Mesendoderm (in vitro differentiated cells): ENCODE measurements around the gene KCNH3. TPM values are rescaled to one million over a fixed set of nuclear protein-coding genes. Genes with fewer than 3 reads are reported as not detected.
"Not testable (repeated sequence)": the region's sequence is repeated elsewhere in the genome, so short reads cannot be mapped to it uniquely, and the experiment has no call there.

Experiments
- DNase-seq: peaks from one replicate; pipeline ENCODE4 v3.0.0; 2013
- H2AK5ac ChIP-seq: 2 replicates; pipeline ENCODE4 v1.6.1; 2013; ENCODE audit warnings: low read length, inconsistent platforms
- H2BK120ac ChIP-seq: 2 replicates; pipeline ENCODE4 v1.6.1; 2013; ENCODE audit warnings: low read depth, mild to moderate bottlenecking, low read length, moderate library complexity, mixed read lengths
- H2BK15ac ChIP-seq: replicated peaks from 2 replicates; pipeline ENCODE4 v1.6.1; 2013; ENCODE audit warnings: low read depth, mild to moderate bottlenecking, moderate library complexity
- H2BK5ac ChIP-seq: 2 replicates; pipeline ENCODE4 v1.6.1; 2013; ENCODE audit warnings: low read length, inconsistent platforms
- H3K18ac ChIP-seq: 2 replicates; pipeline ENCODE4 v1.6.1; 2013; ENCODE audit warnings: mild to moderate bottlenecking, low read length, mixed read lengths
- H3K23ac ChIP-seq: one replicate; pipeline ENCODE4 v1.6.1; 2013; ENCODE audit warnings: low read length
- H3K27ac ChIP-seq: 2 replicates; pipeline ENCODE4 v1.5.1; 2013; ENCODE audit warnings: low read depth, mild to moderate bottlenecking, inconsistent platforms, low read length, moderate library complexity
- H3K27me3 ChIP-seq: 2 replicates; pipeline ENCODE4 v1.6.1; 2013; ENCODE audit warnings: low read length, control low read depth, mild to moderate bottlenecking, inconsistent platforms; ENCODE audit not compliant: insufficient read depth, poor library complexity
- H3K36me3 ChIP-seq: 2 replicates; pipeline ENCODE4 v1.6.1; 2013; ENCODE audit warnings: low read length, inconsistent platforms; ENCODE audit not compliant: control insufficient read depth, insufficient read depth
- H3K4ac ChIP-seq: one replicate; pipeline ENCODE4 v1.6.1; 2013; ENCODE audit warnings: low read depth, mild to moderate bottlenecking, low read length, moderate library complexity
- H3K4me1 ChIP-seq: 2 replicates; pipeline ENCODE4 v1.6.1; 2013; ENCODE audit warnings: low read depth, low read length, inconsistent platforms; ENCODE audit not compliant: control insufficient read depth
- H3K4me2 ChIP-seq: 2 replicates; pipeline ENCODE4 v1.6.1; 2013; ENCODE audit warnings: low read length
- H3K4me3 ChIP-seq: 2 replicates; pipeline ENCODE4 v1.5.1; 2013; ENCODE audit warnings: mild to moderate bottlenecking, low read length
- H3K56ac ChIP-seq: one replicate; pipeline ENCODE4 v1.6.1; 2013; ENCODE audit warnings: low read length
- H3K79me1 ChIP-seq: 2 replicates; pipeline ENCODE4 v1.6.1; 2013; ENCODE audit warnings: low read length, inconsistent platforms
- H3K79me2 ChIP-seq: 2 replicates; pipeline ENCODE4 v1.6.1; 2013; ENCODE audit warnings: mild to moderate bottlenecking, low read length; ENCODE audit not compliant: control insufficient read depth, insufficient read depth
- H3K9ac ChIP-seq: 2 replicates; pipeline ENCODE4 v1.6.1; 2013; ENCODE audit warnings: low read length, inconsistent platforms
- H4K5ac ChIP-seq: one replicate; pipeline ENCODE4 v1.6.1; 2013; ENCODE audit warnings: low read length
- H4K8ac ChIP-seq: one replicate; pipeline ENCODE4 v1.6.1; 2013; ENCODE audit warnings: low read depth, mild to moderate bottlenecking, control low read depth, low read length, moderate library complexity
- WGBS: extraction: QIAGEN DNeasy Blood & Tissue Kit; methylation state at CpG from one replicate; pipeline ENCODE4 v1.1.7; 2013; ENCODE audit warnings: low lambda C conversion rate, missing lambda C conversion rate; ENCODE audit not compliant: insufficient coverage; ENCODE audit errors: extremely low coverage; 5-methylcytosine and 5-hydroxymethylcytosine counted together
- small RNA-seq: library from polyadenylated mRNA; stranded (forward); fragments of <200 nt; extraction: miRNeasy Mini kit (QIAGEN cat#:217004); gene quantifications from one replicate; pipeline ENCODE3, GENCODE V24; 2013; ENCODE audit not compliant: insufficient read depth

The KCNH3 gene

DNA sequence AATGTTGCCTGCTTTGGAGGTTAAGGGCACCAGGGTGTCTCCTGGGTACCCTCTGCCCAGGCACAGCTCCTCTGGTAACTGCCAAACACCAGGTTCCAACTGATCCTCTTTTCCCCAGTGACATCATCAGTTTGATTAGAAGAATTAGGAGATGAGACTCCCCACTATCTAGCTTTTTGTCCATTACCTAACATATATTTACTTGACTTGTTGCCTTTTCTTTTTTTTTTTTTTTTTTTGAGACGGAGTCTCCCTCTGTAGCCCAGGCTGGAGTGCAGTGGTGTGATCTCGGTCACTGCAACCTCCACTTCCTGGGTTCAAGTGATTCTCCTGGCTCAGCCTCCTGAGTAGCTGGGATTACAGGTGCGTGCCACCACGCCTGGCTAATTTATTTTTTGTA lies 66.7 kb downstream of the KCNH3 start, which contains the start of gene FAM186B:
TSS of gene FAM186B (minus strand) at position 101 of the 400 bp plus-strand sequence. CDS start 162 bp downstream, outside the sequence.
- not testable (repeated sequence) for H3K4me2 ChIP-seq, H3K36me3 ChIP-seq, H3K18ac ChIP-seq, H3K4ac ChIP-seq, H3K27me3 ChIP-seq, H3K9ac ChIP-seq, H2BK15ac ChIP-seq, H4K8ac ChIP-seq, H2BK120ac ChIP-seq, H3K4me3 ChIP-seq, H4K5ac ChIP-seq, H3K27ac ChIP-seq, H2BK5ac ChIP-seq, H3K23ac ChIP-seq, DNase-seq, H3K79me1 ChIP-seq, H3K79me2 ChIP-seq, H3K56ac ChIP-seq, H2AK5ac ChIP-seq, H3K4me1 ChIP-seq
- WGBS = no CpG with 5 or more reads among the region's 4 CpGs

Small RNAs within 50 kb of the gene (small RNA-seq; reads per million reads assigned to genes)
- gene POLR2KP1 (not detected), gene RNU6-834P (not detected)
